ENCODE data around the gene KCTD5.

The KCTD5 gene

GRCh38 chr16:2752850-2753732 lies 70.8 kb downstream of the KCTD5 start:
- peak; percentile 78 for DNase-seq

- DNase-seq, result no peak
Measured at GRCh38 chr16:2753733-2754020, 71.4 kb downstream of the KCTD5 start.

GRCh38 chr16:2755158-2755557 lies 72.8 kb downstream of the KCTD5 start:
- DNase-seq, result no peak

- DNase-seq, result no peak
Measured at GRCh38 chr16:2756288-2757015, 74.1 kb downstream of the KCTD5 start.

GRCh38 chr16:2757344-2757743 lies 75.0 kb downstream of the KCTD5 start:
- no peak for DNase-seq

All from stimulated activated naive CD4-positive, alpha-beta T cell treated with Interleukin-2 at 50 U/mL for 16 hours (primary cell).